HEK293 (cell line): ENCODE measurements around the gene JUND.

Experiments used
- KLF16 ChIP-seq: fragments of 450-650 bp; formaldehyde crosslinking; IDR thresholded peaks from 2 replicates; pipeline ENCODE4 v1.5.1; 2017; ENCODE audit warnings: missing biosample characterization, missing genetic modification characterization
- ZBTB20 ChIP-seq: fragments of 450-650 bp; formaldehyde crosslinking; IDR thresholded peaks from 2 replicates; pipeline ENCODE4 v1.5.1; 2016; ENCODE audit warnings: missing biosample characterization, missing genetic modification characterization
- ZBTB26 ChIP-seq: fragments of 450-650 bp; formaldehyde crosslinking; optimal IDR thresholded peaks from 2 replicates; pipeline ENCODE3; 2016; ENCODE audit warnings: missing biosample characterization, mild to moderate bottlenecking, missing genetic modification characterization
- ZEB2 ChIP-seq: fragments of 450-650 bp; formaldehyde crosslinking; IDR thresholded peaks from 2 replicates; pipeline ENCODE4 v1.5.1; 2016; ENCODE audit warnings: missing biosample characterization, missing genetic modification characterization
- ZNF133 ChIP-seq: fragments of 450-650 bp; formaldehyde crosslinking; IDR thresholded peaks from 2 replicates; pipeline ENCODE4 v1.5.1; 2016; ENCODE audit warnings: missing biosample characterization, missing genetic modification characterization
- ZNF140 ChIP-seq: fragments of 450-650 bp; formaldehyde crosslinking; IDR thresholded peaks from 2 replicates; pipeline ENCODE4 v1.5.1; 2016; ENCODE audit warnings: missing biosample characterization, missing genetic modification characterization
- ZNF146 ChIP-seq: fragments of 450-650 bp; formaldehyde crosslinking; IDR thresholded peaks from 2 replicates; pipeline ENCODE4 v1.5.1; 2016; ENCODE audit warnings: missing biosample characterization, missing genetic modification characterization
- ZNF292 ChIP-seq: fragments of 450-650 bp; formaldehyde crosslinking; IDR thresholded peaks from 2 replicates; pipeline ENCODE4 v1.5.1; 2016; ENCODE audit warnings: low read depth, missing biosample characterization, missing genetic modification characterization, borderline replicate concordance
- ZNF423 ChIP-seq: fragments of 450-650 bp; formaldehyde crosslinking; IDR thresholded peaks from 2 replicates; pipeline ENCODE4 v1.5.1; 2016; ENCODE audit warnings: missing biosample characterization, missing genetic modification characterization
- ZNF48 ChIP-seq: fragments of 450-650 bp; formaldehyde crosslinking; IDR thresholded peaks from 2 replicates; pipeline ENCODE4 v1.5.1; 2016; ENCODE audit warnings: missing biosample characterization, missing genetic modification characterization
- ZNF626 ChIP-seq: fragments of 450-650 bp; sonication (Bioruptor Pico); formaldehyde crosslinking; IDR thresholded peaks from 2 replicates; pipeline ENCODE4 v1.5.1; 2018; ENCODE audit warnings: missing biosample characterization, missing genetic modification characterization, inconsistent platforms
- ZNF707 ChIP-seq: fragments of 450-650 bp; formaldehyde crosslinking; IDR thresholded peaks from 2 replicates; pipeline ENCODE4 v1.5.1; 2016; ENCODE audit warnings: missing biosample characterization, missing genetic modification characterization
- TF ChIP-seq, protein P1 (sequence below): fragments of 450-650 bp; formaldehyde crosslinking; IDR thresholded peaks from 2 replicates; pipeline ENCODE4 v1.5.1; 2016; ENCODE audit warnings: missing biosample characterization, missing genetic modification characterization
- TF ChIP-seq, protein P2 (sequence below): fragments of 450-650 bp; formaldehyde crosslinking; IDR thresholded peaks from 2 replicates; pipeline ENCODE4 v1.5.1; 2016; ENCODE audit warnings: missing biosample characterization, missing genetic modification characterization, borderline replicate concordance

DNA sequence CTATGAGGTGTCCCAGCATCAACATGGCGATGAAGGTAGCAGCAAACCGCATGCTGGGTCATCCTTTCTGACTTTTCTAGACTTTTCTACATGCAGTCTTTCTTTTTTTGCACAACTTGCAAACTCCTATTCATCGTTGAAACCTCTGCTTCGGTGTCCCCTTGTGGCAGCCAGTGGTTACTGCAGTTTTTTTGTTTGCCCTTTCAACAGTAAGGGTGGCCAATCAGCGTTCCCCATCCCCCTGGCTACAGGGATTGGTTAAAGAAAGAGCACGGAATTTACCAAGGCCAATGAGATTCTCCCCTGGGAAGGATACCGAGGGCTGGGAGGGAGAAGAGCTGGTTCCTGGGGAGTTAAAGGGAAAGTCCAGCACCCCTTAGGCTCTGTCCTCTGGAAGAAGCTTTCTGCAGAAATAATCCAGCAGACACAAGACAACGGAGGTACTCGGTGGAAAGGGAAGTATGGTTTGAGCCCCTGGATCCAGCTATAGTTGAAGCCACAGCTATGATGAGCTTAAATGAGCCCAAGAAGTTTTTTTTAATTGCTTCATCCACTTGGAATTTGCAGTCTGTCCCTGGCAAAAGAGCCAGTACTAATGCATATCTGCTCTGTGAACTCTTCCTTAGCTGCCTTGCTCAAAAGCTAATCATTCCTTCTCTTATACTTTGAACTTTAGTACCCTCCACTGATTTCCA, 47.1 kb upstream of the JUND start:
- TF ChIP-seq, protein P1, sequence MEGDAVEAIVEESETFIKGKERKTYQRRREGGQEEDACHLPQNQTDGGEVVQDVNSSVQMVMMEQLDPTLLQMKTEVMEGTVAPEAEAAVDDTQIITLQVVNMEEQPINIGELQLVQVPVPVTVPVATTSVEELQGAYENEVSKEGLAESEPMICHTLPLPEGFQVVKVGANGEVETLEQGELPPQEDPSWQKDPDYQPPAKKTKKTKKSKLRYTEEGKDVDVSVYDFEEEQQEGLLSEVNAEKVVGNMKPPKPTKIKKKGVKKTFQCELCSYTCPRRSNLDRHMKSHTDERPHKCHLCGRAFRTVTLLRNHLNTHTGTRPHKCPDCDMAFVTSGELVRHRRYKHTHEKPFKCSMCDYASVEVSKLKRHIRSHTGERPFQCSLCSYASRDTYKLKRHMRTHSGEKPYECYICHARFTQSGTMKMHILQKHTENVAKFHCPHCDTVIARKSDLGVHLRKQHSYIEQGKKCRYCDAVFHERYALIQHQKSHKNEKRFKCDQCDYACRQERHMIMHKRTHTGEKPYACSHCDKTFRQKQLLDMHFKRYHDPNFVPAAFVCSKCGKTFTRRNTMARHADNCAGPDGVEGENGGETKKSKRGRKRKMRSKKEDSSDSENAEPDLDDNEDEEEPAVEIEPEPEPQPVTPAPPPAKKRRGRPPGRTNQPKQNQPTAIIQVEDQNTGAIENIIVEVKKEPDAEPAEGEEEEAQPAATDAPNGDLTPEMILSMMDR (tag by site-specific recombination) = peak; percentile 59; the same call in 1 of the 2 replicates
- TF ChIP-seq ZEB2 (tag by site-specific recombination) (no peak), ZNF48 (tag by site-specific recombination) (no peak), ZNF140 (no peak), ZBTB20 (0 out of 2 replicates have a peak, but pooled peaks have one; percentile 37), ZNF707 (tag by site-specific recombination) (no peak), ZNF292 (tag by site-specific recombination) (no peak), ZNF423 (tag by site-specific recombination) (no peak), ZBTB26 (tag by site-specific recombination) (no peak), ZNF146 (tag by site-specific recombination) (no peak), ZNF133 (tag by site-specific recombination) (no peak), ZNF626 (tag by site-specific recombination) (no peak), KLF16 (tag by site-specific recombination) (no peak)
- TF ChIP-seq, protein P2, sequence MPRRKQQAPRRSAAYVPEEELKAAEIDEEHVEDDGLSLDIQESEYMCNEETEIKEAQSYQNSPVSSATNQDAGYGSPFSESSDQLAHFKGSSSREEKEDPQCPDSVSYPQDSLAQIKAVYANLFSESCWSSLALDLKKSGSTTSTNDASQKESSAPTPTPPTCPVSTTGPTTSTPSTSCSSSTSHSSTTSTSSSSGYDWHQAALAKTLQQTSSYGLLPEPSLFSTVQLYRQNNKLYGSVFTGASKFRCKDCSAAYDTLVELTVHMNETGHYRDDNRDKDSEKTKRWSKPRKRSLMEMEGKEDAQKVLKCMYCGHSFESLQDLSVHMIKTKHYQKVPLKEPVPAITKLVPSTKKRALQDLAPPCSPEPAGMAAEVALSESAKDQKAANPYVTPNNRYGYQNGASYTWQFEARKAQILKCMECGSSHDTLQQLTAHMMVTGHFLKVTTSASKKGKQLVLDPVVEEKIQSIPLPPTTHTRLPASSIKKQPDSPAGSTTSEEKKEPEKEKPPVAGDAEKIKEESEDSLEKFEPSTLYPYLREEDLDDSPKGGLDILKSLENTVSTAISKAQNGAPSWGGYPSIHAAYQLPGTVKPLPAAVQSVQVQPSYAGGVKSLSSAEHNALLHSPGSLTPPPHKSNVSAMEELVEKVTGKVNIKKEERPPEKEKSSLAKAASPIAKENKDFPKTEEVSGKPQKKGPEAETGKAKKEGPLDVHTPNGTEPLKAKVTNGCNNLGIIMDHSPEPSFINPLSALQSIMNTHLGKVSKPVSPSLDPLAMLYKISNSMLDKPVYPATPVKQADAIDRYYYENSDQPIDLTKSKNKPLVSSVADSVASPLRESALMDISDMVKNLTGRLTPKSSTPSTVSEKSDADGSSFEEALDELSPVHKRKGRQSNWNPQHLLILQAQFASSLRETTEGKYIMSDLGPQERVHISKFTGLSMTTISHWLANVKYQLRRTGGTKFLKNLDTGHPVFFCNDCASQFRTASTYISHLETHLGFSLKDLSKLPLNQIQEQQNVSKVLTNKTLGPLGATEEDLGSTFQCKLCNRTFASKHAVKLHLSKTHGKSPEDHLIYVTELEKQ = no peak
